Parathyroid adenoma (tissue), 2 donors: ENCODE data around the gene CDH13.

ENCODE experiments used
- H2AFZ ChIP-seq: fragments of 300-600 bp; sonication (generic); one replicate; pipeline ENCODE4 v1.7.0; 2017; ENCODE audit warnings: antibody characterized with exemption, mild to moderate bottlenecking
- H3K27ac ChIP-seq: fragments of 300-600 bp; sonication (generic); one replicate; pipeline ENCODE4 v1.7.0; 2017
- H3K27me3 ChIP-seq: fragments of 300-600 bp; sonication (generic); one replicate; pipeline ENCODE4 v1.7.0; 2017; ENCODE audit warnings: low read length; ENCODE audit not compliant: control insufficient read depth, insufficient read depth
- H3K36me3 ChIP-seq: fragments of 300-600 bp; sonication (generic); one replicate; pipeline ENCODE4 v1.7.0; 2017; ENCODE audit warnings: low read length; ENCODE audit not compliant: control insufficient read depth, insufficient read depth
- H3K4me1 ChIP-seq: fragments of 300-600 bp; sonication (generic); one replicate; pipeline ENCODE4 v1.7.0; 2017; ENCODE audit warnings: control low read depth
- H3K4me2 ChIP-seq: fragments of 300-600 bp; sonication (generic); one replicate; pipeline ENCODE4 v1.7.0; 2017; ENCODE audit warnings: low read length
- H3K4me3 ChIP-seq: fragments of 300-600 bp; sonication (generic); one replicate; pipeline ENCODE4 v1.7.0; 2017; ENCODE audit warnings: low read depth, low read length
- H3K79me2 ChIP-seq: fragments of 300-600 bp; sonication (generic); one replicate; pipeline ENCODE4 v1.7.0; 2017; ENCODE audit warnings: control low read depth
- H3K9ac ChIP-seq: fragments of 300-600 bp; sonication (generic); one replicate; pipeline ENCODE4 v1.7.0; 2017; ENCODE audit warnings: mild to moderate bottlenecking
- H3K9me3 ChIP-seq: fragments of 300-600 bp; sonication (generic); one replicate; pipeline ENCODE4 v1.7.0; 2017; ENCODE audit warnings: low read length; ENCODE audit not compliant: control insufficient read depth
- TF ChIP-seq, protein P1 (sequence below): fragments of 300-600 bp; sonication (generic); IDR thresholded peaks from one replicate; pipeline ENCODE4 v1.7.0; 2017; ENCODE audit warnings: antibody characterized with exemption, mild to moderate bottlenecking
- donor health status: primary hyperparathyroidism.

Gene CDH13

DNA sequence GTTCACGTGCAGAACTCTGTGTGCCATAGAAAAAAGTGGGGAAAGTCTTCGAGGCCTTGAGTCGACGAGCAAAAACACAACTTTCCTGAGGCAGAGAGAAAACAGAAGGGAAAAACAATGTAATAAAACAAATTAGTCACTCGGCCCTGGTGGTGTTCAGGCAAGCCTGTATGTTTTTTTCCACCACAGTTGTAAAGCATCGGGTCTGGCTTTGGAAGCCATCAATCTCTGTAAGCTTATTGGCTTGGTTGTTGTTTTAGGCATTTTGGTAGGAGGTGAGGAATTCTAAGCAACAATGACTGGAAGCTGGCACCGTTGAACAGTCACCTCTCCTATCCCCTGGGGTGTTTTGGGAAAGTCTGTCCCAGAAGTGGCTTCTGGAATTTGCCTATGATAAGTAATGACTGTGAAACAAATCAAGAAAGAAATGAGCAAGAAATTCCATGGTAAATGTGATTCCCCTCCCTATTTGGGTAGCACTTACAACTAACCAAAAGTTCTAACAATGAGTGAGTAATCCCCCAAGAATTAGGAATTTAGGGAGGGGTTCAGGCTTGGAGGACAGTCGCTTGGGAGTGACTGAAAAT, 2.8 kb downstream of the CDH13 start:
- TF ChIP-seq, protein P1, sequence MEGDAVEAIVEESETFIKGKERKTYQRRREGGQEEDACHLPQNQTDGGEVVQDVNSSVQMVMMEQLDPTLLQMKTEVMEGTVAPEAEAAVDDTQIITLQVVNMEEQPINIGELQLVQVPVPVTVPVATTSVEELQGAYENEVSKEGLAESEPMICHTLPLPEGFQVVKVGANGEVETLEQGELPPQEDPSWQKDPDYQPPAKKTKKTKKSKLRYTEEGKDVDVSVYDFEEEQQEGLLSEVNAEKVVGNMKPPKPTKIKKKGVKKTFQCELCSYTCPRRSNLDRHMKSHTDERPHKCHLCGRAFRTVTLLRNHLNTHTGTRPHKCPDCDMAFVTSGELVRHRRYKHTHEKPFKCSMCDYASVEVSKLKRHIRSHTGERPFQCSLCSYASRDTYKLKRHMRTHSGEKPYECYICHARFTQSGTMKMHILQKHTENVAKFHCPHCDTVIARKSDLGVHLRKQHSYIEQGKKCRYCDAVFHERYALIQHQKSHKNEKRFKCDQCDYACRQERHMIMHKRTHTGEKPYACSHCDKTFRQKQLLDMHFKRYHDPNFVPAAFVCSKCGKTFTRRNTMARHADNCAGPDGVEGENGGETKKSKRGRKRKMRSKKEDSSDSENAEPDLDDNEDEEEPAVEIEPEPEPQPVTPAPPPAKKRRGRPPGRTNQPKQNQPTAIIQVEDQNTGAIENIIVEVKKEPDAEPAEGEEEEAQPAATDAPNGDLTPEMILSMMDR = no peak
- Histone ChIP-seq H2AFZ (no peak overlapping the region), H3K4me3 (no peak overlapping the region), H3K4me1 (no peaks in the 10 kb centered on the region), H3K27me3 (no peaks in the 10 kb centered on the region), H3K4me2 (no peak overlapping the region), H3K36me3 (no peaks in the 10 kb centered on the region), H3K27ac (no peak overlapping the region), H3K9me3 (no peaks in the 10 kb centered on the region), H3K9ac (no peak overlapping the region), H3K79me2 (no peaks in the 10 kb centered on the region)

GRCh38 chr16:82630219-82630618, 3.5 kb downstream of the CDH13 start:
- no peak overlapping the region for H3K9ac ChIP-seq
- H3K36me3 ChIP-seq = no peaks in the 10 kb centered on the region
- no peaks in the 10 kb centered on the region for H3K4me1 ChIP-seq
- no peaks in the 10 kb centered on the region for H3K27me3 ChIP-seq
- H3K27ac ChIP-seq = no peak overlapping the region
- no peak overlapping the region for H3K4me3 ChIP-seq
- TF ChIP-seq, protein P1 = no peak
- no peaks in the 10 kb centered on the region for H3K9me3 ChIP-seq
- H2AFZ ChIP-seq = no peak overlapping the region
- H3K4me2 ChIP-seq = no peak overlapping the region
- H3K79me2 ChIP-seq = no peaks in the 10 kb centered on the region

DNA sequence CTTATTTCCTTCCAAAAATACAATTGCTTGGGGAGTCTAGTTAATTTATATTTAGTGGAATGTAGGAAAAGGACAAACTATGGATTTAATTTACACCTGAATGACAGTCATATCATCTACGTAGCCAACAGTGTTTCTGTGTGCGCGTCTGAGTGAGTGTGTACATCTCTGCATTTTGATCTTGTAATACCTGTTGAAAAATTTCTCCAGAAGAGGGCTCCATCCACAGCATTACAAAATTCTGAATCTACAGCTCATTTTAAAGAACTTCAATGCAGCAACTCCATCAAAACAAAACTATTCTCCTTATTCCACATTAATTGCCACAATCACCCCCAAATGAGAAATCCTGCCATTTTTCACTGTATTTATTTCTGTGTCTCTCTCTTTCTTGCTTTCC, 3.9 kb downstream of the CDH13 start:
- Histone ChIP-seq H3K36me3 (no peaks in the 10 kb centered on the region), H3K4me3 (no peak overlapping the region), H3K4me2 (no peak overlapping the region), H2AFZ (no peak overlapping the region), H3K27me3 (no peaks in the 10 kb centered on the region), H3K27ac (no peak overlapping the region), H3K79me2 (no peaks in the 10 kb centered on the region), H3K9ac (no peak overlapping the region), H3K9me3 (no peaks in the 10 kb centered on the region), H3K4me1 (no peaks in the 10 kb centered on the region)
- TF ChIP-seq, protein P1 = no peak

DNA sequence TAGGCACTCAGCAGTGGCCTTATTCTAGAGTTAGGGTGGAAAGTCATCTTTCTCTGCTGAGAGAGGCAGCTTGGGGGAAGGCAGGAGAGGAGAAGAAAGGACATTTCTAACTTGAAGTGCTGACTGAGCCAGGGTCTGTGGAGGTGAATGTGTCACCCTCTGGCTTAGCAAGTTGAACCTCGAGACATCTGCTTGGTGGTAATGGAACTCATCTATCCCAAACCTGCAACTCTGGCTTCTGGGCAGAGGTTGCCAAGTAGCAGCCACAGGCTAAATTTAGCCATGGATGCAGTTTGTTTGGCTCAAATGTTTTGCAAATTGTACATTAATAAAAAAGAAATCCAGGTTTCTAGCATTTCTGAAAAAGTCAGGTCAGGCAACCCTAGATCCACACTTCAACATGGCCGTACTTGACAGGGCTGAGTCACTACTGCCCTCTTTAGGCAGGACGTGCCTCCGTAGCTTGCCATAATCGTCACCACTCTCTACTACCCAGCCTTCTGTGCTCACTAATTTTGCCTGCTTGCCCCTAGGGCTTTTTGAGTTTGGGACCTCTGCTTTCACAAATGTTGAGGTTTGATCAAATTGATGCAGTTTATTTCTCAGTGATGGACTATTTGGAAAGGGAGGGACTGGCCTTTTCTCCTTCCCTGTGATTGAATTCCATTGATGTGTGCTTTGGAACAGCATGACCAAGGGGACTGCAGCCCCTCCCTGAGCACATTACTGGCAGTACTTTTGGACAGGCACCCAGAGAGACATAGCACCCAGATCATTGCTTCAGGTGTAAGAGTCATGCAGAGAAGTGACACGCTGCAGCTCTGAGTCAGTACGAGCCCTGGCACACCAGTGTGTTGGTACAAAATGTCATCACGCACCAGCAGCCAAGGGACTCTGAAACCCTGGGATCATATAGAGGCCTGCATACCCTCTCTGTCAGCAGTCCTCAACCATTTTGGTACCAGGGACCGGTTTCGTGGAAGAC, 5.2 kb downstream of the CDH13 start:
- no peaks in the 10 kb centered on the region for H3K4me1 ChIP-seq
- no peak overlapping the region for H3K4me3 ChIP-seq
- no peaks in the 10 kb centered on the region for H3K79me2 ChIP-seq
- H2AFZ ChIP-seq = no peak overlapping the region
- H3K9ac ChIP-seq = no peak overlapping the region
- H3K27me3 ChIP-seq = no peaks in the 10 kb centered on the region
- H3K9me3 ChIP-seq = no peaks in the 10 kb centered on the region
- TF ChIP-seq, protein P1 = no peak
- no peak overlapping the region for H3K27ac ChIP-seq
- H3K4me2 ChIP-seq = no peak overlapping the region
- H3K36me3 ChIP-seq = no peaks in the 10 kb centered on the region
